ENCODE results near the gene RNFT2. TPM values are rescaled to one million over a fixed set of nuclear protein-coding genes. Genes with fewer than 3 reads are reported as not detected.

The RNFT2 gene
- total RNA-seq, 6 experiments from 2014 or later = 7.1 to 12.0 (median 11.2) TPM

GRCh38 chr12:116882742-116883141 lies 144.6 kb downstream of the RNFT2 start:
- Mint-ChIP-seq H3K27me3 (ENCODE audit: insufficient read depth) (peaks cover 34% of the 10 kb centered on the region), H3K27ac (no peak overlapping the region), H3K9me3 (no peaks in the 10 kb centered on the region), H3K36me3 (ENCODE audit: low read depth) (no peaks in the 10 kb centered on the region), H3K4me1 (ENCODE audit: low read depth) (peaks cover 32% of the 10 kb centered on the region), H3K4me3 (no peak overlapping the region; the same call in 1 of the 2 replicates)
- DNase-seq = peak; percentile 48
- TF ChIP-seq CTCF (IDR thresholded peaks at IDR 0.05) = peak; percentile 69

- no peaks in the 10 kb centered on the region for H3K36me3 Mint-ChIP-seq (ENCODE audit: low read depth)
- peaks cover 30% of the 10 kb centered on the region for H3K27me3 Mint-ChIP-seq (ENCODE audit: insufficient read depth)
Measured at GRCh38 chr12:116884871-116885270, 146.8 kb downstream of the RNFT2 start.

GRCh38 chr12:116885491-116885890 lies 147.4 kb downstream of the RNFT2 start:
- Mint-ChIP-seq H3K27ac (no peak overlapping the region), H3K4me3 (no peak overlapping the region), H3K27me3 (ENCODE audit: insufficient read depth) (peaks cover 23% of the 10 kb centered on the region), H3K36me3 (ENCODE audit: low read depth) (no peaks in the 10 kb centered on the region), H3K9me3 (no peaks in the 10 kb centered on the region), H3K4me1 (ENCODE audit: low read depth) (peaks cover 15% of the 10 kb centered on the region)
- DNase-seq = no peak
- TF ChIP-seq CTCF (IDR thresholded peaks at IDR 0.05) = no peak

More at GRCh38 chr12:116884871-116885270, 146.8 kb downstream of the RNFT2 start:
- no peak for TF ChIP-seq CTCF (IDR thresholded peaks at IDR 0.05)
- no peak overlapping the region for H3K4me3 Mint-ChIP-seq
- H3K9me3 Mint-ChIP-seq = no peaks in the 10 kb centered on the region
- no peak for DNase-seq
- peaks cover 21% of the 10 kb centered on the region for H3K4me1 Mint-ChIP-seq (ENCODE audit: low read depth)
- H3K27ac Mint-ChIP-seq = no peak overlapping the region

DNA sequence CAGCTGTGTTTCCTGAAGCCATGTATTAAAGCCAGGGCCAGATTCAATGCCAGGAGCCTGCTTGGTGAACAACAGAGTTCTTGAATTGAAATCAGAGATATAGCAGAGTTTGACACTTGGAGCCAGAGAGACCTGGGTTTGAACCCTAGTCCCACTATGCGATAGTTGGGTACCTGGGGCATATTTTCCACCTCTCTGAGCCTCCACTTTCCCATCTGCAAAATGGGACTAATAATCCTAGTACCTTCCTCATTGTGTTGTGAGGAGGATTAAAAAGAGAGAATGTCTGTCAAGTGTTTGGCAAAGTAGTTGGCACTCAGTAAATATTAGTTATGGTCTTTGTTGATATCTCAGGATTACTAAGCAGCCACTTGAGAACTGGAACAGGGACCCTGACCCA lies 149.1 kb downstream of the RNFT2 start:
- Mint-ChIP-seq H3K9me3 (no peaks in the 10 kb centered on the region), H3K27ac (no peak overlapping the region), H3K4me3 (no peak overlapping the region), H3K4me1 (ENCODE audit: low read depth) (0 out of 2 replicates have a peak, but pooled peaks cover 6% of the 10 kb centered on the region), H3K27me3 (ENCODE audit: insufficient read depth) (peaks cover 23% of the 10 kb centered on the region), H3K36me3 (ENCODE audit: low read depth) (no peaks in the 10 kb centered on the region)
- TF ChIP-seq CTCF (IDR thresholded peaks at IDR 0.05) = no peak
- no peak for DNase-seq

- Mint-ChIP-seq H3K36me3 (ENCODE audit: low read depth) (no peaks in the 10 kb centered on the region), H3K27ac (no peak overlapping the region), H3K4me3 (no peak overlapping the region), H3K27me3 (ENCODE audit: insufficient read depth) (peaks cover 21% of the 10 kb centered on the region), H3K9me3 (no peaks in the 10 kb centered on the region), H3K4me1 (ENCODE audit: low read depth) (no peaks in the 10 kb centered on the region)
- DNase-seq = no peak
- TF ChIP-seq CTCF (IDR thresholded peaks at IDR 0.05) = no peak
Measured at GRCh38 chr12:116887897-116888296, 149.8 kb downstream of the RNFT2 start.

DNA sequence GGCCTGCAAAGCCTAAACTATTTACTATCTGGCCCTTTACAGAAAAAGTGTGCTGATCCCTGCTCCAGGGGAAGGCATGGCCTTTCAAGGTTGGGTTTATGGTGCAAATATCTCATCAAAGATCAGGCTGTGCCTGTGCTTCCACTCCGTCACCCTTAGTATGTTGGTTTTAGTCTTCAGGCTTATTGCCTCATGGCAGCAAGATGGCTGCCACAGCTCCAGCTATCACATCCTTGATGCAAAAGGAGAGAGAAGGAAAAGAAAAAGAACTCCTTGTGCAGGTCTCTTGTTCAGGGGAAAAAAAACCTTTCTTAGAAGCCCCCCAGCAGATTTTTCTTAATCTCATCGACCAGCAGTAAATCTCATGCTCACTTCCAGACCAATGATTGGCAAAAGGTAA lies 152.2 kb downstream of the RNFT2 start:
- H3K4me1 Mint-ChIP-seq (ENCODE audit: low read depth) = no peaks in the 10 kb centered on the region
- H3K9me3 Mint-ChIP-seq = no peaks in the 10 kb centered on the region
- H3K27ac Mint-ChIP-seq = no peak overlapping the region
- DNase-seq = no peak
- peaks cover 15% of the 10 kb centered on the region for H3K27me3 Mint-ChIP-seq (ENCODE audit: insufficient read depth)
- H3K4me3 Mint-ChIP-seq = no peak overlapping the region
- H3K36me3 Mint-ChIP-seq (ENCODE audit: low read depth) = no peaks in the 10 kb centered on the region
- TF ChIP-seq CTCF (IDR thresholded peaks at IDR 0.05) = no peak

All from HFFc6 (cell line).